GM19372 (cell line): ENCODE data around the gene PAAF1.

ENCODE experiments used
- ATAC-seq: cut with Tn5 transposase; IDR thresholded peaks from one replicate; pipeline ENCODE4 v1.9.1; 2021; ENCODE audit warnings: mild to moderate bottlenecking, low read depth, moderate library complexity; ENCODE audit not compliant: unreplicated experiment

Gene PAAF1

DNA sequence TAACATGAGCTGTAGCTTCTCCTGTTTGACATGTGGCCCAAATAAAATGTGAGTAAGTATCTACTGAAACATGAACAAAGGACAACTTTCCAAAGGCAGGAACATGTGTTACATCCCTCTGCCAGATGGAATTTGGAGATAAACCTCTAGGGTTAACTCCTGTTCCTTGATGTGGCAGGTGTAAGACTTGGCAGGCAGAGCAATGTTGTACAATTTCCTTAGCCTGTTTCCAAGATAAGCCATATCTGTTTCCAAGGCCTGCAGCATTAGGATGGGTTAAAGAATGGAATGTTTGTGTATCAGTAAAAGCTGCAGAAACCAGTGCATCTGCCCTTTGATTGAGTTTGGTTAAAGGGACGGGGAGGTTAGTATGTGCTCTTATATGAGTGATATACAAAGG, 65.2 kb downstream of the PAAF1 start:
- no peak for ATAC-seq

DNA sequence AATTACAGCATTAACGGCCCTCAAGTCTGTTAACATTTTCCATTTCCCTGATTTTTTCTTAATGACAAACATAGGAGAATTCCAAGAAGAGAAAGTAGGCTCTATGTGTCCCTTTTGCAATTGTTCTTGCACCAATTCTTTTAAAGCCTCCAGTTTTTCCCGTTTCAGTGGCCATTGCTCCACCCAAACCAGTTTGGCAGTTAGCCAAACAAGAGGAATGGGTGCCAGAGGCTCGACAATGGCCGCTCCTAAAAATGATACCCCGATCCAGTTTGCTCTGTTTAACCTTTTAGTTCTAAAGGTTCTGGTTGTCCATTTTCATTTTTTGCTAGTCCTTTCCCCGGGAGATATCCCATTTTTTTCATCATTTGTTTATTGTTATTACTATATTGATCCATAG, 67.3 kb downstream of the PAAF1 start:
- ATAC-seq = no peak

DNA sequence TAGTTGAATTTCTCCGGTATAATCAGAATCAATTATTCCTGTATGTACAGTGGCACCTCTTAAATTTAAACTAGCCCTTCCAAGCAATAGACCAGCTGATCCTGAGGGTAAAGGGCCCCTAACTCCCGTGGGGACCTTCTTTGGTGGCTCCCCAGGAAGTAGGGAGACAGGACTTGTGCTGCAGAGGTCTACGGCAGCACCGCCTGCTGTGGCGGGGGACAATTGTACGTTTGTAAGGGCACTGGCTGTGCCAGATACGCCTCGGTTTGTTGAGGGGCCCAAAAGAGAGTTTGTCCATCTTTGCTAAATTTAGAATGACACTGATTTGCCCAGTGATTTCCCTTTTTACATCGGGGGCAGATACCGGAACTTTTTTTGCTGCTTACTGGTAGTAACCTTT, 68.1 kb downstream of the PAAF1 start:
- ATAC-seq = no peak

DNA sequence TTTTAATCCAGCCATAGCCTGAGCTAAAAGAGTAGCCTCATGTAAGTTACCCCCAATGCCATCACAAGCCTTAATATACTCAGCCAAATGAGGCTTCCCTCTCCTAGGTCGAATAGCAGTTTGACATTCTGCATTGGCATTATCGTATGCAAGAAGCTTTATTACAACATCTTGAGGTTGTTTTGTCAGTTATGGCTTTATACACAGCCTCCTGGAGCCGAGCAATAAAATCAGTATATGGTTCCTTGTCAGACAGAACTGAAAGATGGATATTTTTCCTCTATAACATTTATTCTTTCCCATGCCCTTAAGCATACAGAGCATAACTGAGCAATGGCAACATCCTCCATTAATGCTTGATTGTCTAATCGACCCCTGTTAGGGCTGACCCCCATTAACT, 68.6 kb downstream of the PAAF1 start:
- no peak for ATAC-seq

DNA sequence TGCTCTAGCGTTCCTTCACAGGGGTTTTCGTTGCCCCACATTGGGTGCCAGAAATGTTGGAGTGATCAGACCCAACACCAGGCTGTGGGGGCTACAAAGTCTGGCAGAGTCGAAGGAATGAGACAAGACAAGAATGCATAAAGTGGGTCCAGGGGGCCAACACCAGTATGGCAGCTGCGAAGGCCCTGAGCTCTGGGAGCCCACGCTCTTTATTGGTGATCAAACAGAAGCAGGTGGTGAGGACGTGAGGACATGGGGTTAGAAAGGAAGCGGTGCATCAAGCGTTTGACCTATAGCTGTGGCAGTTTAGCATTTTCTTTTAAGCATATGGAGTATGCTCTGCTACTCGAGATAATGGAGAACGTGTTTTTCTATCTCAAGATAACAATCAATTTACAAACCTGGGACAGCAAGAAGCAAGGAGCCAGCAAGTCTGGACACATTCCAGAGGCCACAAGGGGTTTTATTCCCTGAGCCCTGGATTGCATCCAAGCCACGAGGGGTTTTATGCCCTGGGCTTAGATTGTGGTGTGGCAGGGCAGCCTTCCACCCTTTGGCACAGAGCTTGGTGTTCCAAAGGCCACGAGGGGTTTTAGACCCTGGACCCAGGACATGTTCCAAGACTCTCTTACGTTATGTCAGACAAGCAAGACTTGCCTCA, 70.1 kb downstream of the PAAF1 start:
- no peak for ATAC-seq

DNA sequence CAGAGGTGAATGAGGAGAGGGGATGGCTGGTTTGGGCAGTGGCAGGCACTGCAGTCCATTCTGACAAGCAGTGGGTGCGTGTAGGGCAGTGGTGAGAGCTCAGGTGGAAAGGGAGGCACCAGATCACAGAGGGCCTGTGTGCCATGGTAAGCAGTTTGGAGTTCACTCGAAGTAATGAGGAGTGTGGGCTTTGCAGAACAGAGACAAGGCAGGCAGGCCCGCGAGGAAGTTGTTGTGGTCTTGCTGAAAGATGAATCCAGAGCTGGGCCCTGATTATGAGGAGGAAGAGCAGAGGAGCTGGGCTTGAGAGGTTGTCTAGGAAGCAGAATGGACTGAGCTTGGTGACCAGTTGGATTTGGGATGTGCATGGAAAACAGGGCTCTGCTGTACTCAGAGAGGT, 72.4 kb downstream of the PAAF1 start:
- ATAC-seq = no peak

DNA sequence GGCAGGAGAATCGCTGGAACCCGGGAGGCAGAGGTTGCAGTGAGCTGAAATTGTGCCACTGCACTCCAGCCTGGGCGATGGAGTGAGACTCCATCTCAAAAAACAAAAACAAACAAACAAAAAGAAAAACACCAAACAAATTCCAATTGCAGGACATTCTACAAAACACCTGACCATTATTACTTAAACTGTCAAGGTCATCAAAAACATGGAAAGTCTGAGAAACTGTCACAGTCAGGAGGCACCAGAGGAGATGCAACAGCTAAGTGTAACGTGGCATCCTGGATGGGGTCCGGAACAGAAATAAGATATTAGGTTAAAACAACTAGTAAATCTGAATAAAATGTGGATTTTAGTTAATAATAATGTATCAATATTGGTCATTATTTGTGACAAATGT, 73.1 kb downstream of the PAAF1 start:
- ATAC-seq = no peak

DNA sequence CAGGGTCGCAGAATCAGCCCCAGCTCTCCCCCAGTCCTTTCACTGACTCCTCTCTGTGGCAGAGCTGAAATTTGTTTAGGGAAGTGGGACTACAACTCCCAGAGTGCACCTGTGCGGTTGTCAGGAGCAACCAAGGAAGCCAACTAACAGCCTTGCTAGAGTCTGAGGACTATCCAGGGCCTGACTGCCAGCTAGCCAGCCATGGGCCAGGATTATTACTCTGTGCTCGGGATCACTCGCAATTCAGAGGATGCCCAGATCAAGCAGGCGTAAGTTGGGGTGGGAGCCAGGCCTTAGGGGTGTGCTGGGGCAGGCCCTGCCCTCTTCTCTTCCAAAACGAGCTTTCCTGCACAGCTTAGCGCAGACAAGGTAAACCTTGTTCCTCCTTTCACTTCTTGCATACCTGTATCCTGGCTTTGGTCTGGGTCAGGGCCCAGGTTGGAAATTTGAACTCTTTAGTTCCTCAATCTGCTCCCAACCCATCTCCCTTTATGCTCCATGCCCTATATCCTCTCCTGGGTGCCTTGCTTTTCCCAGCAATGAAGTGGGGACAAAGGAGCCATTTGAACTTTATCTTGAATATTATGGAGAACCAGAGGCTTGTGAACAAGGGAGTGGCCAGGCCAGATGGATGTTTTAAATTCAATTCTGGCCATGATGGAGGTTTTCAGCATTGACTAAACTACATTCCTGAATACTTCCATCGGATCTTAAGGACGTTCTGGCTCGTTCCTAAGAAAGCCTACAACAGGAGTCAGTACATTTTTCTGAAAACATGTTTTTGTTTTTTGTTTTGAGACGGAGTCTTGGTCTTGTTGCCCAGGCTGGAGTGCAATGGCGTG, 74.3 kb downstream of the PAAF1 start, which contains the start of gene DNAJB13:
Gene DNAJB13 (plus strand): TSS at position 158 of the 842 bp plus-strand sequence. CDS start 44 bp downstream, at position 202.
- no peak for ATAC-seq

DNA sequence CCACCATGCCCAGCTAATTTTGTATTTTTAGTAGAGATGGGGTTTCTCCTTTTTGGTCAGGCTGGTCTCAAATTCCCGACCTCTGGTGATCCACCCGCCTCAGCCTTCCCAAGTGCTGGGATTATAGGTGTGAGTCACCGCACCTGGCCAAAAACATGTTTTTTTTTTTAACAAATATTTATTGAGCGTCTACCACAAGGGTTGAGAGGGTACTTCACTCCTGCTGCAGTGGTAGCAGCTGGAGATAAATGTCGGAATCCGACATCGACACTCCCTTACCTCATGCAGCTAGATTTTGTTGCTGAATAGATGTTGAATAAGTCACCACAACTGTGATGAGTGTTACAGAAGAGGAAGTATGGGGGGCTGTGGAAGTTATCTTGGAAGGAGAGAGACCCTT, 75.0 kb downstream of the PAAF1 start:
- ATAC-seq = no peak

DNA sequence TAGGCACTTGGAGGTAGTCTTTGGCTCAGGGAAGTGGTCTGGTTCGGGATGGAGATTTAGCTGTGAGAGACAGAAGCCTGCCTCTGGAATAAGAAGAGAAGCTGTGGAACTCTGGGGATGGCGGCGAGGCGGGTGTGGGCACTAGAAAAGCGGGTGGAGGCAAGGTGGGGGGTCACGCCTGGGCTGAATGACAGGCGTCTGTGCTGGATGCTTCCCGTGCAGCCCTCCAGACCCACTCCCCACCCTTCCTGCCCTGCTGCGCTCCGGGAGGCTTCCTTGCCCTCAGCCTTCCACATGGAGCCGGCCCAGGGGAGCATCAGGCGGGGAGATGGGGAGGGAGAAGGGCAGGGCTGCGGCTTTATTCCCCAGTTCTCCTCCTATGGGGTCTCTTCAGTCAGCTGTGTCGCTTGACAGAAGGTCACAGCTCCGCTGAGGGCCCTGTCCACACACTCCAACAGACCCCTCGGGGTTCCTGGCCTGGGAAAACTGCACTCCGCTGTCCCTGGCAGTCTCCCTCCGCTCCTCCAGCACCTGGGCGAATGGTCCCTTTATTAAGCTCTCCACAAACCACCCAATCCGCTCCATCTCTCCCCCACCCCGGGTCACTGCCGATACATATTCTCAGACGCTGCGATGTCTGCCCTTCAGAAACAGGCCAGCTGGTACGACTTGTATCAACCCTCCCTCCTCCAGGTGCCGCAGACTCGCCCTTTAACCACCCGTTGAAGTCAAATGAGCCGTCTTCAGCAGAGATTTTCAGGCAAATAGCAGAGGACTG, 80.3 kb downstream of the PAAF1 start:
- ATAC-seq = no peak

DNA sequence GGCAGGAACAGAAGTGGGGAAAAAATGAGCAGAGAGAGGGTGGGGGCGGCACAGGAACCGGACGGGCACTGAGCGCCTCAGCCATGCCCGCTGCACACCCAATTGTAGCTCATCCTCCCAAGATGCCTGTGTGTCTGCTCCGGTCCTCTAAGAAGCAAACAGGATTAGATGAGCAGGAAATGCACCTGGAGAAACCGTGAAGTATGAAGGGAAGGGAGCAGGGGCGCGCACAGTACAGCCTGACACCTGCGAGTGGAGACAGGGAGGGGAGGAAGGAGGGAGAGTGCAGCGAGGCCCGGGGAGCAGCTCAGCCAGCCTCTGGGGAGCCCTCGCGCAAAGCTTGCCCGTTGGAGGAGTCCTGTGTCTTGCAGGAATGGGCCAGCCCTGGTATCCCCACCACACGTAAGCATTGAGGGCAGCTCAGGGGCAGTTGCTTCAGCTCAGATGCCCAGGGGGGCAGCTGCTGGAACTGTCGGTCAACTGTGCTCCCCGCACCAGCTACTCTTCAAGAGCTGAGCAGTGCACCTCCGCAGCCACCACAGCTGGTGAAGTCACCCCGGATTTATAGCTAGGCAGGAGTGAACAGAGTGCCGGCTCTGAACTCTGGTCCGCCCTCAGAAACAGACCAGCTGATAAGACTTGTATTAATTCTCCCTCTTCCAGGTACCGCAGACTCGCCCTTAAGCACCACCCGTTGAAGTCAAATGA, 81.0 kb downstream of the PAAF1 start:
- ATAC-seq = no peak

DNA sequence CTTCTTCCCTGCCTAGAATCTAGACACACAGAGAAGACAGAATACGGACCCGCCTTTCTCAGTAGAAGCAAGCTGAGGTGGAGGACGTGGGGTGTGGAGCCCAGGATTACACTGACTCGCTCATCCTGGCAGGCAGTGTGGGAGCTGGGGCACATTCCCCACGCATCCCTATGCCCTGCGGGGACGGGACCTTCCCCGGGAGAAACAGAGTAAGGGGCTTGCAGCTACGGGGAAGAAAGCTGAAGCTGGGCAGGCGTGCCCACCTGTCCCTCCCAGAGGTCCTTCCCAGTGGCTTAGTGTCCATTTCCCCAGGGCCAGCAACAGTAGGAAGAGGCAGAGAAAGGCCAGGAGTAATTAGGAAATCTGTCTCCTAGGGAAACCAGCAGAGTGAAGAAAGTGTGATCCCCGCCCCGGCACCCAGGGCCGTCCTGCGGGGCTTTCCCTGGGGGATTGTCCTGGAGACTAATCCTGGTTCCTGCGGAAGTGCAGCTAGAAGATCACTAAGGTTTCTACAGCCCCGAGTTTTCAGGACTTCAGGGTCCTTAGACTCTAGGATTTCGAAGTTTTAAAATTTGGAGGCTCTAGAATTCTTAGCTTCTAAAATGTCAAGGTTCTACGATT, 81.8 kb downstream of the PAAF1 start:
- no peak for ATAC-seq

DNA sequence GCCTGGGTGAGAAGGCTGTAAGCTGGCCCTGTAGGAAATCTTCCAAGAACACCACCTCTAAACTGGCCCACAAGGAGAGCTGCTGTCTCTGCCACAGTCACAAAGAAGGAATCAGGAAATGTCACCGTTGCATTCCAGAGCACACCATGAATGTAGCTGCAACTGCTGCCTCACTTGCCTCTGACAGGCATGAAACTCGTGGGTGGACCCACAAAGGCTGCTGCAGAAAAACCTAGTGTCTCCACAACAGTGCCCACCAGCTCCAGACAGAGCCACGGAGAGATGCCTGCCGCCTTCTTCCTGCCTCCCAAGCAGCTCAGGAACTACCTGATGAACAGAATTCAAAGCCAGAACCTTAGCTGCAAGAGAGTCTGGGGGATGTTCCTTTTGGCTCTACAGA, 84.5 kb downstream of the PAAF1 start:
- no peak for ATAC-seq

DNA sequence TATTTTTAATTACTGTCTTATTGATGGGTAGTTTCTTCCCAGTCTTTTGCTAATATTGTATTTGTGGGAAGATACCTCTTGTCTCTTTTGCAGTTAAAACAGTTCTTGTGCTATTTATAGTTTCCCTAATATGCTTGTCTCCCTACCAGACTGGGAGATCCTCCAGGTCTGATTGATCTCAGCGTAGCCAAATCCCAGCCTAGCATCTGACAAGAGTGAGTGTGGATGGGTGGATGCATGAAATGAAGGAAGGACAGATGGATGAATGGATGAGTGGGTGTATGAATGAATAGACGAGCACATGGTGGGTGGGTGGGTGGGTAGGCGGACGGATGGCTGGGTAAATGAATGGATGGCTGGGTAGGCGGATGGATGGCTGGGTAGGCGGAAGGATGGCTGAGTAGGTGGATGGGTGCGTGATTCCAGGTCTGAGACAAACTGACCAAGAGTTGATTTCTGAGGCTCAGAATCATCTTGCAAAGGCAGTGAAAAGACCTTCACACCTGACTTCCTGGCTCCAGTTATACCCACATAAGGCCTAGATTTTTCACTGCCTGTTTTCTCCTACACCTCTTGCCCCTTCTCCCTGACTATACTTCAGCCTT, 85.4 kb downstream of the PAAF1 start:
- ATAC-seq = no peak

DNA sequence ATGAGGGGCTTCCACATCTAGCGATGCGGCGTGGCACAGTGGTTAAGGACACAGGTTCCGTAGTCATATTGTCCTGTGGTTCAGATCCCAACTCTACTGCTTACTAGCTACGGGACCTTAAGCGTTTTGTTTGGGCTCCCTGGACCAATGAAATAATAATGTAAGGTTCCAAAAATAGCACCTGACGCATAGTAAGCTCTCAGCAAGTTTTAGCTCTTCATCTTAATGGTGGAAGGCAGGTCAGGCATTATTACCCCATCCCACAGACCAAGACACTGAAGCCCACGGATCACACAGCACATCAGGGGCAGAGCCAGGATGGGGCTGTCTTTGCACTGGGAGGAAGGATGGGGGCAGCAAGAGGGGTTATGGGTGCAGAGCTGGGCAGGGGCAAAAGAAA, 87.1 kb downstream of the PAAF1 start:
- ATAC-seq = no peak

DNA sequence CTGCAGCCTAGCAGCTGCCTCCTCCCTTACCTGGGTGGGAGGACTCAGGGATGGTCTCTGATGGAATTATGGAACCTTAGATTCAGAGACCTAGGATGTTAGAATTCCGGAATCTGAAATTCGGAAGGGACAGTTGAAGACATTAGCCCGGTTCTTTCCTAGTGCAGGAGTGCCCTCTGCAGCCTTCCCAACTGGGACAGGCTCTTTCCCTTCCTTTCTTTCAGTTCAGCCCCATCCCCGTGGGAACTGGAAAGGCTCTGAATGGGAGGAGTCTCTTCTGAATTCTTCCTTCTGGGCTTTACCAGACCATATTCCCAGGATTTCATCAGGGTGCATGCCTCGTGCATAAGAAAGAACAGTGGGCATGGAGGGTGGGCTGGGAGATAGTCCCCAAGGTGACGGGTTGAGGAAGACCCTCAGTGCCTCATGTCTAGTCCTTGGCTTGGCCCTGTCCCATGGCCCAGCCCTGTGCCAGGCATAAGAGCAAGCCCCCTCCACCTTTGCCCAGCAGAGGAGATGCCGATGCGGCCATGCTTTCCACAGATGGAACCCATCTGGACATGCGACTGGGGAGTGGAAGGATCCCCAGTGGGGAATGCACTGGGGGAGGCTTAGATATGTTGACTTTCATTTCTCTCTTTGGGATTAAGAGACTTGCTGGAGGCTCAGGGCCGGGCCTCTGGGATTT, 88.4 kb downstream of the PAAF1 start:
- ATAC-seq = no peak

DNA sequence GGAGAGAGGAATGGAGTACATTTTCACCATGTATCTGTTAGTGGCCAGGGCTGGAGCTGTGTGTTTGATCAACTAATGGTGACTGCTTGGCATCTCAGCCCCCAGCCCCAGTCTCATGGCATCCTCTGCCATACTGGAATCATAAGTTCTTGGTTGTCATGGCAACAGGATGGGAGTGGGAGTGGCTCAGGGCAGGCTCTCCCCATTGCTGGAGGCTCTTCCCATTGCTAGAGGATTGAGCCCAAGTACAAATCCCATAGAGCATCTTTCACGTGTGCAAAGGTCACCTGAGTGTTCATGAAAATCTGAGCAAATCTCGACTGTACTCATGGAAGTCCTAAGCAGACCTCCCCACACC, 88.9 kb downstream of the PAAF1 start:
- no peak for ATAC-seq

DNA sequence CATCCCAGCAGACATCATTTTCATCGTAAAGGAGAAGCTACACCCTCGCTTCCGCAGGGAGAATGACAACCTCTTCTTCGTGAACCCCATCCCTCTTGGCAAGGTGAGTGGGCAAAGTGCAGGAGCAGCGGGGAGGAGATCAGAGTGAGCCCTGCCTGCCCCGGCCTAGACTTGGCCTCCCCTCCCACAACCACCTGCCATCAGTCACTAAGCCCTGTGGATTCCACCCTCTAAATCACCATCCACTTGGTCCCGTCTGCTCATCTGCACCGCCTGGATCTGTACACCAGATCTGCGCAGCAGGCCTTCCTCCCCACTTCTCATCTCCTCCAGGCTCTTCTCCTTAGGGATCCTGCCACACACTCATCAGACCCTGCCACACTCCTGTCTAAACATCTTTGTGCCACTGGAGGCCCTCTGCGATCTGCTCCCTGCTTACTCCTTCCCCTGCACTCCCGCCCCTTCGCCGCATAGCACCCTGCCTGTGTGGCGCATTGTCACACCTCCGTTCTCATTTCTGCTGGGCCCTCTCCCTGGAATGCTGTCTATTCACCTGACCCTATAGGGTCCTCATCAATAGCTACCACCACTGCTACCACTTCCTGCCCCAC, 91.7 kb downstream of the PAAF1 start:
- no peak for ATAC-seq

DNA sequence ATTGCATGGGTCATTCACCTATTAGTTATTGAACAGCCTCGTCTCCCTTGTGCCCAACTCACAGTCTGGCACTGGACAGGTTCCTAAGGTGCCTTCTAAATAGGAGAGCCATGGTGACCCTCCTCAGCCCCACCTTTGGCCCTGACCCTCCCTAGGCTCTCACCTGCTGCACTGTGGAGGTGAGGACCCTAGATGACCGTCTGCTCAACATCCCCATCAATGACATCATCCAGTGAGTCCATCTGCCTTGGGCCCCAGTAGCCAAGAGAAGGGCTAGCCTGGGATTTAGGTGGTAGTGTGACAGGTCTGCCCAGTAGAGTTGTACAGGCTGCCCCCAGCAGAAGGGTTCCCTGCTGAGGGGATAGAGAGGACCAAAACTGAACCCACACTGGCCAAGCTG, 92.3 kb downstream of the PAAF1 start:
- ATAC-seq = no peak
